Neural progenitor cell (in vitro differentiated cells): Measurements from ENCODE around the gene SPRR3. TPM values are rescaled to one million over a fixed set of nuclear protein-coding genes. Genes with fewer than 3 reads are reported as not detected.

Source experiments
- DNase-seq: peaks from one replicate; pipeline ENCODE4 v3.0.0-alpha.2; 2016; ENCODE audit warnings: low spot score
- H2AFZ ChIP-seq: fragments of 200-600 bp; sonication (generic); replicated peaks from 2 replicates; pipeline ENCODE4 v1.6.1; 2016; ENCODE audit warnings: antibody characterized with exemption
- H3F3A ChIP-seq: fragments of 200-600 bp; sonication (generic); 2 replicates; pipeline ENCODE4 v1.6.1; 2016; ENCODE audit warnings: antibody characterized with exemption, low read depth
- H3K27ac ChIP-seq: fragments of 200-600 bp; sonication (generic); 2 replicates; pipeline ENCODE4 v1.5.1; 2016; ENCODE audit warnings: mild to moderate bottlenecking
- H3K27me3 ChIP-seq: fragments of 200-600 bp; sonication (generic); 2 replicates; pipeline ENCODE4 v1.6.1; 2016; ENCODE audit warnings: mild to moderate bottlenecking, moderate library complexity
- H3K36me3 ChIP-seq: fragments of 200-600 bp; sonication (generic); 2 replicates; pipeline ENCODE4 v1.5.1; 2016
- H3K4me1 ChIP-seq: fragments of 200-600 bp; sonication (generic); 2 replicates; pipeline ENCODE4 v1.6.1; 2016; ENCODE audit warnings: mixed run types
- H3K4me2 ChIP-seq: fragments of 200-600 bp; sonication (generic); 2 replicates; pipeline ENCODE4 v1.6.1; 2016
- H3K4me3 ChIP-seq: fragments of 200-600 bp; sonication (generic); 2 replicates; pipeline ENCODE4 v1.5.1; 2016
- H3K79me2 ChIP-seq: fragments of 200-600 bp; sonication (generic); 2 replicates; pipeline ENCODE4 v1.6.1; 2016; ENCODE audit warnings: low read depth
- H3K9ac ChIP-seq: fragments of 200-600 bp; sonication (generic); 2 replicates; pipeline ENCODE4 v1.6.1; 2016
- H3K9me3 ChIP-seq: fragments of 200-600 bp; sonication (generic); 2 replicates; pipeline ENCODE4 v1.5.1; 2016; ENCODE audit warnings: low read depth
- H4K20me1 ChIP-seq: fragments of 200-600 bp; sonication (generic); 2 replicates; pipeline ENCODE4 v1.6.1; 2016; ENCODE audit warnings: low read depth
- H3K27ac Mint-ChIP-seq: 3 replicates; pipeline ENCODE4 v1.8.0; 2021; ENCODE audit warnings: mixed read lengths
- H3K27me3 Mint-ChIP-seq: 2 replicates; pipeline ENCODE4 v1.8.0; 2022; ENCODE audit warnings: low read depth, mild to moderate bottlenecking, inconsistent platforms, moderate library complexity, mixed read lengths; ENCODE audit not compliant: insufficient read depth
- H3K36me3 Mint-ChIP-seq: 3 replicates; pipeline ENCODE4 v1.8.0; 2021; ENCODE audit warnings: mixed read lengths
- H3K4me1 Mint-ChIP-seq: 3 replicates; pipeline ENCODE4 v1.8.0; 2021; ENCODE audit warnings: mixed read lengths
- H3K4me3 Mint-ChIP-seq: 3 replicates; pipeline ENCODE4 v1.8.0; 2021; ENCODE audit warnings: mild to moderate bottlenecking, moderate library complexity, mixed read lengths
- H3K9me3 Mint-ChIP-seq: 3 replicates; pipeline ENCODE4 v1.8.0; 2020; ENCODE audit warnings: mixed read lengths
- EZH2 ChIP-seq: fragments of 200-600 bp; sonication (generic); IDR thresholded peaks from 2 replicates; pipeline ENCODE4 v1.6.1; 2017; ENCODE audit warnings: antibody characterized with exemption, mild to moderate bottlenecking, moderate library complexity
- EZH2phosphoT487 ChIP-seq: fragments of 200-600 bp; sonication (generic); IDR thresholded peaks from 2 replicates; pipeline ENCODE4 v1.6.1; 2017; ENCODE audit warnings: antibody characterized with exemption
- total RNA-seq: library from RNA; depleted of rRNA; stranded (reverse); fragments of >200 nt; gene quantifications from 2 replicates; pipeline ENCODE4 v1.2.3, GENCODE V29; 2015; ENCODE audit warnings: low replicate concordance
- TF ChIP-seq, protein P1 (sequence below): fragments of 200-600 bp; sonication (generic); IDR thresholded peaks from 2 replicates; pipeline ENCODE4 v1.5.1; 2017; ENCODE audit warnings: antibody characterized with exemption, mild to moderate bottlenecking

Gene SPRR3
- total RNA-seq, 1 donor from 2014 or later = not detected

DNA sequence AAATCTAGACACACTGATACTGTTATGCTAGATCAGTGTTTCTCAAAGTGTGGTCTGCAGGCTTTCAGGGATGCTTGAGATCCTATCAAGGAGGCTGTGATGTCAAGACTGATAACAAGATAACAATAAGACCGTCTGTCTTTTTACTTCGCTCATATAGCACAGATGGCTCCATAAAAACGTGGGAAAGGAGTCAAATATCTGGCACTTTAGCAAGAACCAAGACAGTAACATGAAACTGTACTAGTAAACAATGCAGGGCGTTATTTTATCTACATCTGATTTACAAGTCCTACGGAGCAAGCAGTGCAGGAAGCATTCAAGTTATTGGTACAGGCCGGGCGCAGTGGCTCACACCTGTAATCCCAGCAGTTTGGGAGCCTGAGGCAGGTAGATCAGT, 3.6 kb upstream of the SPRR3 start:
- no peak overlapping the region for H3K4me2 ChIP-seq
- H3K4me1 ChIP-seq = no peaks in the 10 kb centered on the region
- H3K4me3 Mint-ChIP-seq = no peak overlapping the region
- no peaks in the 10 kb centered on the region for H3K36me3 Mint-ChIP-seq
- H3K4me1 Mint-ChIP-seq = no peaks in the 10 kb centered on the region
- no peak overlapping the region for H3K27ac Mint-ChIP-seq
- H4K20me1 ChIP-seq = no peaks in the 10 kb centered on the region
- no peak overlapping the region for H2AFZ ChIP-seq
- no peak overlapping the region for H3K27ac ChIP-seq
- TF ChIP-seq EZH2phosphoT487 (no peak), EZH2 (no peak)
- TF ChIP-seq, protein P1, sequence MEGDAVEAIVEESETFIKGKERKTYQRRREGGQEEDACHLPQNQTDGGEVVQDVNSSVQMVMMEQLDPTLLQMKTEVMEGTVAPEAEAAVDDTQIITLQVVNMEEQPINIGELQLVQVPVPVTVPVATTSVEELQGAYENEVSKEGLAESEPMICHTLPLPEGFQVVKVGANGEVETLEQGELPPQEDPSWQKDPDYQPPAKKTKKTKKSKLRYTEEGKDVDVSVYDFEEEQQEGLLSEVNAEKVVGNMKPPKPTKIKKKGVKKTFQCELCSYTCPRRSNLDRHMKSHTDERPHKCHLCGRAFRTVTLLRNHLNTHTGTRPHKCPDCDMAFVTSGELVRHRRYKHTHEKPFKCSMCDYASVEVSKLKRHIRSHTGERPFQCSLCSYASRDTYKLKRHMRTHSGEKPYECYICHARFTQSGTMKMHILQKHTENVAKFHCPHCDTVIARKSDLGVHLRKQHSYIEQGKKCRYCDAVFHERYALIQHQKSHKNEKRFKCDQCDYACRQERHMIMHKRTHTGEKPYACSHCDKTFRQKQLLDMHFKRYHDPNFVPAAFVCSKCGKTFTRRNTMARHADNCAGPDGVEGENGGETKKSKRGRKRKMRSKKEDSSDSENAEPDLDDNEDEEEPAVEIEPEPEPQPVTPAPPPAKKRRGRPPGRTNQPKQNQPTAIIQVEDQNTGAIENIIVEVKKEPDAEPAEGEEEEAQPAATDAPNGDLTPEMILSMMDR = no peak
- no peaks in the 10 kb centered on the region for H3K27me3 Mint-ChIP-seq
- no peak overlapping the region for H3K9ac ChIP-seq
- no peaks in the 10 kb centered on the region for H3K79me2 ChIP-seq
- no peak overlapping the region for H3K4me3 ChIP-seq
- no peaks in the 10 kb centered on the region for H3K36me3 ChIP-seq
- H3K9me3 Mint-ChIP-seq = peaks cover 3% of the 10 kb centered on the region
- no peak for DNase-seq
- H3F3A ChIP-seq = no peaks in the 10 kb centered on the region
- H3K27me3 ChIP-seq = no peaks in the 10 kb centered on the region
- peaks cover 46% of the 10 kb centered on the region for H3K9me3 ChIP-seq

DNA sequence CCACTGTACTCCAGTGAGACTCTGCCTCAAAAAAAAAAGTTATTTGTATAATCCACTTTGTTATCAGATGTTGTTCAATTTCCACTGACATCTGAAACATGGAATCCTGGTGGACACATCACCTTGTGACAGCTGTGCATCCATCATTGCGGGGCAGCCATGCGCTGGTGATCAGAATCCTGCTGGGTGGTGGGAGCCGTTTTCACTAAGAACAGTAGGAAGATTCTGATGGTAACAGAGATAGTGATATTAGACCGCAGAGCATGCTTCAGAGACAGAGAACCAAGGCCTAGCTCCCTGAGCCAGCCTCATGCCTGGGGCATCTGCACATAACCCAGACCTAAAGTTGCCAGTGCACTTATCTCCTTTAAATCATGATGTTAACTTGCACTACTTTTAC, 3.1 kb upstream of the SPRR3 start:
- H3K4me3 Mint-ChIP-seq = no peak overlapping the region
- TF ChIP-seq EZH2phosphoT487 (no peak), EZH2 (no peak)
- TF ChIP-seq, protein P1 = no peak
- H3K9ac ChIP-seq = no peak overlapping the region

DNA sequence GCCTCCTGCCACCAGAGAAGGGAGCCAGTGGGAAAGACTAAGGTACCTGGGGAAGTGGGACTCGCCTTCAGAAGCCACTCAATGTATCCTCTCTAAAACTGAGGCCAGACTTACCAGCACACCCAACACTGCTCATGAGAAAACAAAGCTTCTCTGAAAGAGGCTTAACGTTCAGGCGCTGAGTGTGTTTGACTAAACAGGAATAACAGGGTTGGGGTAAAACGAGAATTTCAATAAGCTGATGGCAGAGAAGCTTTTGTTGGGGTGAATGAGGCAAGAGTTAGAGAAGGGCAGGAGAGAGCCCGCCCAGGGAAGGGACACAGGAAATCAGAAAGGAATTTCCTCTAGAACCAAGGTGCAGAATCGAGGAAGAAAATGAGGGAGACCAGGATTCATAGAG, 1.7 kb upstream of the SPRR3 start:
- Histone ChIP-seq H3K79me2 (no peaks in the 10 kb centered on the region), H3F3A (no peaks in the 10 kb centered on the region), H3K4me1 (no peaks in the 10 kb centered on the region), H3K36me3 (no peaks in the 10 kb centered on the region), H3K27ac (no peak overlapping the region), H3K27me3 (no peaks in the 10 kb centered on the region), H3K4me2 (no peak overlapping the region), H2AFZ (no peak overlapping the region), H3K9me3 (peaks cover 30% of the 10 kb centered on the region), H4K20me1 (no peaks in the 10 kb centered on the region), H3K4me3 (no peak overlapping the region), H3K9ac (no peak overlapping the region)
- Mint-ChIP-seq H3K27me3 (no peaks in the 10 kb centered on the region), H3K4me1 (no peaks in the 10 kb centered on the region), H3K36me3 (no peaks in the 10 kb centered on the region), H3K4me3 (no peak overlapping the region), H3K9me3 (peaks cover 3% of the 10 kb centered on the region), H3K27ac (no peak overlapping the region)
- TF ChIP-seq, protein P1 = no peak
- TF ChIP-seq EZH2phosphoT487 (no peak), EZH2 (no peak)
- no peak for DNase-seq

More for the DNA sequence above, 3.1 kb upstream of the SPRR3 start:
- H3K36me3 Mint-ChIP-seq = no peaks in the 10 kb centered on the region
- H3K27ac ChIP-seq = no peak overlapping the region
- H2AFZ ChIP-seq = no peak overlapping the region
- no peaks in the 10 kb centered on the region for H3K27me3 Mint-ChIP-seq
- no peaks in the 10 kb centered on the region for H3F3A ChIP-seq
- no peak overlapping the region for H3K27ac Mint-ChIP-seq
- H3K4me3 ChIP-seq = no peak overlapping the region
- H3K4me1 Mint-ChIP-seq = no peaks in the 10 kb centered on the region
- no peak overlapping the region for H3K4me2 ChIP-seq
- H3K9me3 ChIP-seq = peaks cover 42% of the 10 kb centered on the region
- H3K27me3 ChIP-seq = no peaks in the 10 kb centered on the region
- peaks cover 3% of the 10 kb centered on the region for H3K9me3 Mint-ChIP-seq
- H3K36me3 ChIP-seq = no peaks in the 10 kb centered on the region
- H3K4me1 ChIP-seq = no peaks in the 10 kb centered on the region
- no peak for DNase-seq
- H3K79me2 ChIP-seq = no peaks in the 10 kb centered on the region
- no peaks in the 10 kb centered on the region for H4K20me1 ChIP-seq
